Right ventricle myocardium superior (tissue), 1 donor: ENCODE data around the gene ELAVL1. TPM values are rescaled to one million over a fixed set of nuclear protein-coding genes. Genes with fewer than 3 reads are reported as not detected.
"Not testable (repeated sequence)": the region's sequence is repeated elsewhere in the genome, so short reads cannot be mapped to it uniquely, and the experiment has no call there.

ENCODE experiments used
- ATAC-seq: fragments of 200-7000 bp; cut with Tn5 transposase; one replicate; pipeline ENCODE4 v1.9.1; 2020; ENCODE audit warnings: mild to moderate bottlenecking; ENCODE audit not compliant: poor library complexity
- DNase-seq: peaks from one replicate; pipeline ENCODE4 v3.0.0-alpha.2; 2020
- intact Hi-C: fragments of 100-400 bp; cut with DNase I; formaldehyde crosslinking; loops from one replicate; pipeline ENCODE4 v1.11.2; 2022
- total RNA-seq: library from RNA; stranded (reverse); fragmentation: NEBNext Ultra II Directional; extraction: Animal tissue kit (Norgen Biotek cat#: 25700); gene quantifications from one replicate; pipeline ENCODE4 v1.2.1, GENCODE V29; 2021
- donor health status: DM: no; HTN: yes; CAD: no; lungs with severe emphysema.

The ELAVL1 gene
- total RNA-seq, 1 donor from 2014 or later, result 49.4 TPM

- intact Hi-C loops, result no loop called here
- ATAC-seq, result peak; percentile 76
- DNase-seq, result peak; percentile 99
These were observed 85.6 kb downstream of the ELAVL1 start, which contains the start of gene SNAPC2 for GRCh38 chr19:7919610-7920518. TSS of gene SNAPC2 (plus strand) at chr19:7920338. CDS start at chr19:7920367, 29 bp downstream.

DNA sequence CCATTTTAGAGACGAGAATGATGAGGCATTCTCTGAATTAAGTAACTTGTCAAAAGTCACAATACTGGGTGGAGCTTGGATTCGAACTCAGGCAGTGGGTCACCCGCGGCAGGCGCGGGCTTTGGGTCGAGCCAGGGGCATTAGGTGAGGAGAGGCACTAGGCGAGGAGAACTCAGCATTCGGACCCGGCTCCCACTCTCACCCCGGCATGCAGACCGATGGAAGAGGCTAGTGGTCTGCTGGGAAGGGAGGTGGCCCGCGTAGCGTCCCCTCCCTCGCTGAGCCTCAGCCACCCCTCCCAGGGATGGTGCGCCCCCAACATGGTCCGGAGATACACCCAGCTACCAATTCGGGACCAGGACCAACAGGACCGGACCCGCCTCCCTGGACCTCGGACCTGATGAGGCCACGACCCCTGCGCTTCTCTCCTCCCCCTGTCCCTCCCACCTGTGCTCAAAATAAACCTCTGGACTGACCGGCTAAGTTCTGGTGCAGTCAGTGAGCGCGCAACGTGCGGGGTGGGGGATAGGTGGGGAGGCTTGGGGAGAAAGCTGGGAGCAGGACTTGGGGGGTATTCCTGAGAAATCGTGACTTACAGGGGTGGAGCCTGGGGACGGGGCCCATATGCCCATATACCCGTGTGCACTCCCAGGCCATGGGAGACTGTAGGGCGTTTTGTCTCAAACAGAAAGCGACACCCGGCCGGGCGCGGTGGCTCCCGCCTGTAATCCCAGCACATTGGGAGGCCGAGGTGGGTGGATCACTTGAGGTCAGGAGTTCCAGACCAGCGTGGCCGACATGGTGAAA lies 86.6 kb downstream of the ELAVL1 start:
- DNase-seq, result no peak
- ATAC-seq, result no peak
- intact Hi-C loops, result no loop called here

DNA sequence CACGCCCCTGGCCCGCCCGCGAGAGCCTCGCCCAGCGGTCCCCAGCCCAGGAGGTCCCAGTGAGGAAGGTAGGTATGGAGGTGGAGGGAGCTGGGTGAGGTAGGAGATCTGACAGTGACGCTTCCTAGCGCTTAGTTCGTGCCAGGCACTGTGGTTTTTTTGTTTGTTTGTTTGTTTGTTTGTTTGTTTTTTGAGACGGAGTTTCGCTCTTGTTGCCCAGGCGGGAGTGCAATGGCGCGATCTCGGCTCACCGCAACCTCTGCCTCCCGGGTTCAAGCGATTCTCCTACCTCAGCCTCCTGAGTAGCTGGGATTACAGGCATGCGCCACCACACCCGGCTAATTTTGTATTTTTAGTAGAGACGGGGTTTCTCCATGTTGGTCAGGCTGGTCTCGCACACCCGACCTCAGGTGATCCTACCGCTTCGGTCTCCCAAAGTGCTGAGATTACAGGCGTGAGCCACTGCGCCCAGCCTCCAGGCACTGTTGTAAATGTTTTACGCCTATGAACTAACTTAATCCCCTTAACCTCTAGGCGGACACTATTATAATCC lies 87.3 kb downstream of the ELAVL1 start:
- intact Hi-C loops, DNase-seq, ATAC-seq: not testable (repeated sequence)

DNA sequence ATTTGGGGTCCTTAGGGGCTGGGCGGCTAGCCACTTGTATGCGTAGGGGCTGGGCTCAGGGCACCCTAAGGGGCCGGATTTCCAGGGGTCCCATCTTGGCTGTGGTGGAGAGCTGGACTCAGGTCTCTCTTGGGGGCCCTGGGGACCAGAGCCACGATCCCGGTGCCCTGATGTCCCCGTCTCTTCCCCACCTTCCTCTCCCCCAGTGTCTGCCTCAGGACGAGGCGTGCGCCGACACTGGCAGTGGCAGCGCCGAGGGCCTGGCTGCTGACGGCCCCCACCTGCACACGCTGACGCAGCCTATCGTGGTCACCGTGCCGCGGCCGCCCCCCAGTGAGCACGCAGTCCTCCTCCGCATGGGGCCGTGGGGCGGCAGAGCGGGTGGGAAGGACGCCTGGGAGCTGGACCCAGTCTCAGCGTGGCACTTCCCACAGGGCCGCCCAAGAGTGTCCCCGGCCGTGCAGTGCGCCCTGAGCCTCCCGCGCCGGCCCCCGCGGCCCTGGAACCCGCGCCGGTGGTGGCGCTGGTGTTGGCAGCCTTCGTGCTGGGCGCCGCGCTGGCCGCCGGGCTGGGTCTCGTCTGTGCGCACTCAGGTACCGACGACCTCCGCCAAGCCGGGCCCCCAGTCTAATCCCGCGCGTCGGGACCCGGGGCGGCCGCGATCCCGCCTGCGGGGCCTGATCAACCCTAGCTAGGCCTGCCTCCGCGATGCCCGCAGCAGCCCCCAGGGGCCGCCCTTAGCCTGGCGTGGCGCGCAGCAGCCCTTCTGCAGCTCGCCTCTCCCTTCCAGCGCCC lies 88.0 kb downstream of the ELAVL1 start:
- intact Hi-C loops, result no loop called here
- ATAC-seq (peak; percentile 9), DNase-seq (peak; percentile 73)

DNA sequence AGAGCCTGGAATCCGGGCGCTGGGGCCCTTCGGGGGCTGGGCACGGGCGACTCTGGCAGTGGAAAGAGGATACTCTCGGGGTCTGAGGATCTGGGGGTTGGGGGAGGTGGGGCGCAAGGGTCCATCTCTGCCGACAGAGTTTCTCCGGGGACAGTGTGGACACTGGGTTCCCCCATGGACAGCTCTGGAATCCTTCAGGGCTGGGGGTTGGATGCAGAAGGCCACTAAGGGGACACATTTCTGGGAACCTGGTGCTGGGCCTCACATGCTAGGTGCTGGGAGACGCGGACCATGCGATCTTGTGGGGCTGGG lies 88.5 kb downstream of the ELAVL1 start:
- ATAC-seq, result no peak
- DNase-seq, result no peak
- intact Hi-C loops, result no loop called here

DNA sequence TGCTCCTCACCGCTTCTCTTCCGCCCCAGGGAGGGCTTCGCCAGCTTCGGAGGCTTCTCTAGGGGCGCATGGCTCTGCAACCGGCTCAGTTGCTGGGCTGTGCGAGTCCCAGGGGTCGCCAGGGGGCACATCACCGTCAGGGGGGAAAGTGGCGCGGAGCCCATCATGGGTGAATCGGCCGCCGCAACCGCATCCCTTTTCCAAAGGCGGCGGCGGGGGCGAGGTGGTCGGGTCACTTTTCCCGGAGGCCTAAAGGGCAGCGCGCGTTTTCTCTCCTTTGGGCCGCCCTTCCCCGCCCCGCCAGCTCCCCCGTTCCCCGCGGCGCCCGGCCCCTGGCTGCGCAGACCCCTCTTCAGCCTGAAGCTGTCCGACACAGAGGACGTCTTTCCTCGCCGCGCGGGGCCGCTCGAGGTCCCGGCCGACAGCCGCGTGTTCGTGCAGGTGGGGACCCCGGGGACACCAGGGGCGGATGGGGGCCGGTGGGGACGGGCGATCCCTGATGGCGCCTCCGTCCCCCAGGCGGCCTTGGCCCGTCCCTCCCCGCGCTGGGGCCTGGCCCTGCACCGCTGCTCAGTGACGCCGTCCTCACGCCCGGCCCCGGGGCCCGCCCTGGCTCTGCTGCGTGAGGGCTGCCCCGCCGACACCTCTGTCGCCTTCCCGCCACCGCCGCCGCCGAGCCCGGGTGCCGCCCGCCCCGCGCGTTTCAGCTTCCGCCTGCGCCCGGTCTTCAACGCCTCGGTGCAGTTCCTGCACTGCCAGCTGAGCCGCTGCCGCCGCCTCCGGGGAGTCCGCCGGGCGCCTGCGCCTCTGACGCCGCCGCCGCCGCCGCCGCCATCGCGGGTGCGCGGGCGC lies 89.1 kb downstream of the ELAVL1 start:
- intact Hi-C loops, result no loop called here
- DNase-seq (no peak), ATAC-seq (no peak)

DNA sequence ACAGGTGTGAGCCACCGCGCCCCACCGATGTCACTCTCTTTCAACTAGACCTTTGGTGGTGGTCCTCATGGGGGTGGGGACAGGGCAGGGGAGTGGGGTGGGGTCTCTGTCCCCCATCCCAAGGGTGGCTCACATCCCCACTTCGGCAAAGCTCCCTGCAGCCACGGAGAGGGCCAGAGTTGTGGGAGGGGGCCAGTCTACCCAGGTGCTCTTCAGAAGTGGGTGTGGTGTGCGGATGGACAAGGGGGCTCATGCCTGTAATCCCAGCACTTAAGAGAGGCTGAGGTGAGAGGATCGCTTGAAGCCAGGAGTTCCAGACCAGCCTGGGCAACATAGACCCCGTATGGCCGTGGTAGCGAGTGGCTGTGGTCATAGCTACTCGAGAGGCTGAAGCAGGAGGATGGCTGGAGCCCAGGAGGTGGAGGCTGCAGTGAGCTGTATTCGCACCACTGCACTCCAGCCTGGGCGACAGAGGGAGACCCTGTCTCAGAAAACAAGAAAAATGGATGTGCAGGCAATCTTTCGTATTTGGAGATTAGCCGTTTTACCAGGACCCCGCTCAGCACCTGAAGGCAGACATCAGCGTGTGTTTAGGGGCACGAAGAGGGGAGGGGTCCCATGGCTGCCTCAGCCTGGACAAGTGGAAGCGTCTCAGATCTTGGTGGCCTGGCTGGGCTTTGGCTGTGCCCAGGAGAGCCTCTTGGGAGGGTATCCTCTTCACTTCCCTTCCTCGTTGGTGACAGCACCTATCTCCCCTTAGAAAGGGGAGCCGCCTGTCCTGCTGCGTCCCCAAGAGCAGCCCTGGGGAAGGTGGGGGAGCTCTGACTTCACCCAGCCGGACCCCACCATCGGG lies 90.0 kb downstream of the ELAVL1 start:
- intact Hi-C loops, result no loop called here
- no peak for DNase-seq
- ATAC-seq, result no peak

DNA sequence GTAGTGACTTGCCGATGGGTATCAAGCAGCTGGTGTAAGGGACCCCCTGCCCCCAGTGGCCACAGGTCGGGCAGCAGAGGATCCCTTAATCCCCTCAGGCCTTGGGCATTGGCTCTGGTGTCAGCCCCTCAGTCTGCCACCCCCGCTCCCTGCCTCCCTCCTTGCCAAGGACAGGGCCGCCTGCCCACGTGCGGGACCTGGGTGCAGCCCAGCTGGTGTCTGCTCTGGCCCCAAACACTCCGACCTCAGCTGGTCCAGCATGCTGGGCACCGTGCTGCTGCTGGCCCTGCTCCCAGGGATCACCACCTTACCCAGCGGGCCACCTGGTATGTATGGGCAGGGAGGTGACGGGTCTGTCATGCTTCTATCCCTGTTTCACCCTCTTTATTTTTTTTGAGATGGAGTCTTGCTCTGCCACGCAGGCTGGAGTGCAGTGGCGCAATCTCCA lies 90.8 kb downstream of the ELAVL1 start, which contains the start of gene TGFBR3L:
Gene TGFBR3L (plus strand): TSS at position 233 of the 448 bp plus-strand sequence.
- ATAC-seq (no peak), DNase-seq (no peak)
- intact Hi-C loops, result no loop called here

DNA sequence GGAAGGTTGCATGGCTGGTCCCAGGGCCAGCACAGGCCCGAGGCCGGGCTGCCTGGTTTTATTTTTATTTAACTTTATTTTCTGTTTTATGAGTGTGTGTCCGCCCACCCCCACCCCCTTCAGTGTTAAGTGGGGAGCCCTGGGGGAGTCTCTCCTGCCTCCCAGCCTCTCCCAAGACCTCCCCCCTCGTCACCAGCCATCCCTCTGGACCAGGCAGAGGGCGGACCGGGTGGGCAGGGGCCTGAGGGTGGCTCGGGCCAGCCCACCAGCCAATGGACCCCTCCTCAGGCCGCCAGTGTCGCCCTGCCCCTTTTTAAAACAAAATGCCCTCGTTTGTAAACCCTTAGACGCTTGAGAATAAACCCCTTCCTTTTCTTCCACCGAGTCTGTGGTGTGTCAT lies 91.3 kb downstream of the ELAVL1 start:
- intact Hi-C loops, result no loop called here
- ATAC-seq (no peak), DNase-seq (no peak)

DNA sequence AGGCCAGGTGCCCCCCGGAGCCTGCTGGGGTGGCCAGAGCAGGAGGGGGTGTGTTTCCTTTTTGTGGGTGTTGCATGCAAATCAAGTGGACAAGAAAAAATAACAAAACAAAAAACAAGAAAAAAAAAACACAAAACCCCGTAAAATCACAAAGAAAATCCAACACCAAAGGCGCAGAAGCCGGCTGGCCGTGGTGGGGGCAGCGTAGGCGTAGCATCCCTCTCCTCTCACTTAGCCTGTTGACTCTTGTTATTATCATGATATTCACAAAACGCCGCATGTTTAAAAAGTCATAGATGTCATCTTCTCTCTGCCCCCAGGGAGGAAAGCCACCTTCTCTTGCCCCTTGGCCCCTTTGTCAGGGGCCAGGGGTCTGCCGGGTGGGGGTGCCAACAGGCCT lies 91.8 kb downstream of the ELAVL1 start:
- intact Hi-C loops, result no loop called here
- DNase-seq (no peak), ATAC-seq (no peak)

DNA sequence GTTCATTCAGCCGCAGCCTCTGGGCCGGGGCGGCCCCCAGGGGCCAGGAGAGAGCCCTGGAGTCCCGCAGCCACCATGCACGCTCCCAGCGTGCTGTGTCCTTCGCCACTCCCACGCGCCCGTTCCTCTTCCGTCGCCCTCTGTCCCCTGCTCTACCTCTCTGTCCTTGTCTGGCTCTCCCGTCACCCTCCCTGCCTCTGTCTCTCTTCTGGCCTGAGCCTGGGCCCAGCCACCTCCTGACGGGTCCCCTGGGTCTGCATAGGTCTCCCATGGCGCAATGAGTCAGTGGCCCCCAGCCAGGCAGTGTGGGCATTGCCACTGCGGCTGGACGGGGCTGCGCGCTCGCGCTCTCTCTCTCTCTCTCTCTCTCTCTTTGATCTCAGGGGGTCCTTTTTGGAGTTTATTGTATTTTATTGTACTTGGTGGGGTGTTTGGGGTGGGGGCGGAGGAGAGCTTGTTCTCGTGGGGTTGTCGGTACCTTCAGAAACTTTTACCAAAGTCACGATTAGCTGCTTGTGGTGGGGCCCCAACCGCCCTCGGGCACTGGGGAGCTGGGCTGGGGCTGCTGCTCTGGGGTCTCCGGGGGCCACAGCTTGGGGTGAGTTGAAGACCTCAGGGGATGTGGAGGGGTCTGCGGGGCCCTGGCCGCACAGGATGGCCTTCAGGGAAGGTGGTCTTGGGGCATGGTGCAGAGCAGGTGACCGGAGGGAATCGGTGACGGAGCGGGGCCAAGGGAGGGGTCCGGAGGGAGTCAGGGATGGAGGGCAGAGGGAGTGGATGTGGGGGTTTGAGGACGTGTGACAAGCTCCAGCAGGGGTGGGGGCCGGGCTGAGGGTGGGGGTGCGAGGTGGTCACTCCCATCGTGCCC lies 92.5 kb downstream of the ELAVL1 start:
- intact Hi-C loops, result no loop called here
- no peak for ATAC-seq
- no peak for DNase-seq

GRCh38 chr19:7912144-7912696 lies 93.2 kb downstream of the ELAVL1 start:
- DNase-seq (no peak), ATAC-seq (no peak)
- intact Hi-C loops, result no loop called here

- ATAC-seq, result no peak
- intact Hi-C loops, result no loop called here
- no peak for DNase-seq
These were observed 93.8 kb downstream of the ELAVL1 start for GRCh38 chr19:7911508-7912143.

DNA sequence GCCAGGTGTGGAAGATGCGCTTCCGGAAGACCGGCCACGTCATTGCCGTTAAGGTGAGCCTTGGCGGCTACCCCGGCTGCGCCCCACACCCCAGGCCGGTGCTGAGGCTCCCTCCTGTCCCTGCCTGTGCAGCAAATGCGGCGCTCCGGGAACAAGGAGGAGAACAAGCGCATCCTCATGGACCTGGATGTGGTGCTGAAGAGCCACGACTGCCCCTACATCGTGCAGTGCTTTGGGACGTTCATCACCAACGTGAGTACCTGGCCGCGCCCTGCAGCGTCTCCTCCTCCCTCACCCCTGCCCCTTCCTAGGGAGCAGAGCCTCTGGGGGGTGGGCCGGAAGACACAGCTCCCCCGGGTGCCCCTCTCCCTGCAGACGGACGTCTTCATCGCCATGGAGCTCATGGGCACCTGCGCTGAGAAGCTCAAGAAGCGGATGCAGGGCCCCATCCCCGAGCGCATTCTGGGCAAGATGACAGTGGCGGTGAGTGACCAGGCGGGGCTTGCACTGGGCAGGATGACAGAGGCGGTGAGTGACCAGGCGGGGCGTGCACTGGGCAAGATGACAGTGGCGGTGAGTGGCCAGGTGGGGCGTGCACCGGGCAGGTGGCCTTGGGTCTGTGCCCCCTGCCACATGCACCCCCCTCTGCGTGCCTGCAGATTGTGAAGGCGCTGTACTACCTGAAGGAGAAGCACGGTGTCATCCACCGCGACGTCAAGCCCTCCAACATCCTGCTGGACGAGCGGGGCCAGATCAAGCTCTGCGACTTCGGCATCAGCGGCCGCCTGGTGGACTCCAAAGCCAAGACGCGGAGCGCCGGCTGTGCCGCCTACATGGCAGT lies 94.9 kb downstream of the ELAVL1 start:
- no peak for ATAC-seq
- intact Hi-C loops, result no loop called here

More for the DNA sequence above, 94.9 kb downstream of the ELAVL1 start:
- no peak for DNase-seq
